Aorta (tissue), 5 donors: ENCODE data around the gene TTC8. TPM values are rescaled to one million over a fixed set of nuclear protein-coding genes. Genes with fewer than 3 reads are reported as not detected.

Experiments
- ATAC-seq: fragments of 200-7000 bp; cut with Tn5 transposase; one replicate; pipeline ENCODE4 v1.9.1; 2022; ENCODE audit warnings: moderate library complexity; ENCODE audit not compliant: low FRiP score
- DNase-seq, 2 donors: peaks; one replicate each; pipeline ENCODE4 v3.0.0-alpha.2; 2020
- H3K27ac ChIP-seq, 2 donors: one replicate each; pipeline ENCODE4 v1.5.1; 2013; ENCODE audit warnings: low read length in 2 of 2, mild to moderate bottlenecking in 2 of 2, moderate library complexity in 2 of 2, control low read depth in 1 of 2, inconsistent platforms in 1 of 2, low read depth in 1 of 2
- H3K27me3 ChIP-seq, 2 donors: one replicate each; pipeline ENCODE4 v1.6.1; 2013; ENCODE audit warnings: control low read depth in 1 of 2, low read length in 1 of 2, mild to moderate bottlenecking in 1 of 2, moderate library complexity in 1 of 2; ENCODE audit not compliant: insufficient read depth in 2 of 2, control insufficient read depth in 1 of 2
- H3K36me3 ChIP-seq, 2 donors: one replicate each; pipeline ENCODE4 v1.6.1; 2013; ENCODE audit warnings: control low read depth in 1 of 2, low read length in 1 of 2, mild to moderate bottlenecking in 1 of 2; ENCODE audit not compliant: insufficient read depth in 2 of 2, control insufficient read depth in 1 of 2
- H3K4me1 ChIP-seq, 2 donors: one replicate each; pipeline ENCODE4 v1.6.1; 2013; ENCODE audit warnings: low read length in 2 of 2, control low read depth in 1 of 2, mild to moderate bottlenecking in 1 of 2, moderate library complexity in 1 of 2; ENCODE audit not compliant: insufficient read depth in 2 of 2, control insufficient read depth in 1 of 2
- H3K4me3 ChIP-seq, 2 donors: one replicate each; pipeline ENCODE4 v1.5.1; 2013; ENCODE audit warnings: low read length in 2 of 2, control low read depth in 1 of 2, mild to moderate bottlenecking in 1 of 2
- H3K9me3 ChIP-seq: one replicate; pipeline ENCODE4 v1.6.1; 2013; ENCODE audit warnings: mild to moderate bottlenecking, low read length; ENCODE audit not compliant: control insufficient read depth
- WGBS, 2 donors: extraction: QIAGEN DNeasy Blood & Tissue Kit; methylation state at CpG; one replicate each; pipeline ENCODE4 v1.1.7; 2013; 5-methylcytosine and 5-hydroxymethylcytosine counted together
- intact Hi-C, 2 donors: fragments of 100-400 bp; cut with DNase I; formaldehyde crosslinking; loops; one replicate each; pipeline versions ENCODE4 v1.14.2 to v1.15.0; 2022
- polyA plus RNA-seq, 2 donors: library from polyadenylated mRNA; stranded (reverse); fragments of 200-250 nt; gene quantifications; one replicate each; pipeline ENCODE4 v1.2.3, GENCODE V29; 2013
- total RNA-seq, 2 donors: library from RNA; stranded (reverse); fragmentation: NEBNext Ultra II Directional; extraction: Animal tissue kit (Norgen Biotek cat#: 25700); gene quantifications; one replicate each; pipeline ENCODE4 v1.2.1, GENCODE V29; 2021
- donor health status: healthy with polysubstance abuse.
- donor health status: Bipolar disorder and iron deficiency.
- donor health status: DM: no; HTN: no; CAD: no.
- donor health status: DM: no; HTN: no; CAD: no.
- donor health status: DM: yes; HTN: yes; CAD: no.

The TTC8 gene
- total and polyA plus RNA-seq, 4 donors: 10.5 to 23.1 (median 17.9) TPM

DNA sequence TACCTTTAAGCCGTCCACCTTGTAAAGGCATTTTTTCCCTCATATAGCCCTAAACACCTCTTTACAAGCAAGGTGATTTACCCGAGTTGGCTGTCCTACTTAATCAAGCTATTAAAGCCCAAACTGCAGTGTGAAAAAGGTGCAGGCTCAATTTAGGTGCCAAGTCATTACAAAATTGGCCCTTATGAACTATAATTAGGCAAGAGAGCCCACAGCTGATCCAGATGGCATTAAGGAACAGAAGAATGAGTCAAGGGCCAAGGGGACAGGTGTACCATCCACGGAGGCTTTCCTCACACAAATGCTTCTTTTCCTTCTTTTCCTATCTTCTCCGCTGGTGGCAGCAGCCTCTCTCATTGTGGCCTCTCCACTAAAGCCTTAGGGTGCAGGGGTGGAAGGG, 90.5 kb downstream of the TTC8 start:
- Histone ChIP-seq H3K4me1 (no peaks in the 10 kb centered on the region), H3K27me3 (no peaks in the 10 kb centered on the region), H3K27ac (no peak overlapping the region), H3K36me3 (no peaks in the 10 kb centered on the region), H3K4me3 (no peak overlapping the region), H3K9me3 (peaks cover 5% of the 10 kb centered on the region)
- intact Hi-C loops: no loop called here
- ATAC-seq: no peak
- 73 to 78% methylated on average over 4 of the region's 4 CpGs for WGBS, 2 donors
- DNase-seq: no peak

DNA sequence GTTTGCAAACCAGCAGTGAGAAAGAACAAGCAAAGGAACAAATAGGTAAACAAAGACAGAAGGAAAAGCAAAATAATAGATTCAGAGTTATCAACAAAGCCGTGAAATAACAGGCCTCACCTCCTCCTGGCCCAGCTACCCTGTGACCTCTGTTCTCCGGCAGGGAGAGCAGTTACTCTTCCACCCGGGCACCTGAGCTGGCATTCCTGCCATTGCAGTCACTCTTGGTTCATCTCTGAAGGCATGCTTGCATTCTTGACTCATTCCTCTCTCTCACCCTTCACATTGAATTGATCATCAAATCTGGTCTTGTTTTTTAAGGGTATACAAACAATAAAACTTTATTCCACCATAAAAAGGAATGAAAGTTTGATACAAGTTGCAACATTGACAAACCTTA, 95.1 kb downstream of the TTC8 start:
- H3K9me3 ChIP-seq: peaks cover 3% of the 10 kb centered on the region
- no peaks in the 10 kb centered on the region for H3K36me3 ChIP-seq
- H3K4me3 ChIP-seq: no peak overlapping the region
- no peak overlapping the region for H3K27ac ChIP-seq
- no peaks in the 10 kb centered on the region for H3K27me3 ChIP-seq
- no peak for ATAC-seq
- intact Hi-C loops: no loop called here
- DNase-seq: no peak
- H3K4me1 ChIP-seq: no peaks in the 10 kb centered on the region
- WGBS, 2 donors: 74 to 75% methylated on average over 3 of the region's 3 CpGs

Other genes with a start within 250 kb of the TTC8 start
- gene EML5, start 31.7 kb upstream of the TTC8 start, total RNA-seq: 1 to 10 TPM in 1 of 2 donors, under 1 TPM in 1; 0.39 to 1.6 TPM
- under 1 TPM; 0.18 to 0.63 TPM for gene EML5, start 31.7 kb upstream of the TTC8 start, polyA plus RNA-seq